IMR-90 (cell line): ENCODE data around the gene SLC6A6. TPM values are rescaled to one million over a fixed set of nuclear protein-coding genes. Genes with fewer than 3 reads are reported as not detected.

Experiments
- ATAC-seq: fragments of 200-7000 bp; cut with Tn5 transposase; 2 replicates; pipeline ENCODE4 v1.9.1; 2020; ENCODE audit warnings: low read depth, mild to moderate bottlenecking, moderate library complexity
- BruUV-seq: library from RNA; stranded (reverse); fragments of 400-500 nt; replicated peaks from 2 replicates; lab custom pipeline; 2021; lab: Mats Ljungman, UMichigan
- CTCF ChIA-PET: fragments of 300-600 bp; formaldehyde crosslinking; extraction: SDS; loops from one replicate; lab custom pipeline; 2021; ENCODE audit warnings: antibody characterized with exemption; lab: Yijun Ruan, JAX
- POLR2A ChIA-PET: fragments of 300-600 bp; sonication (Branson Sonifier 250); formaldehyde crosslinking; loops from one replicate; lab custom pipeline; 2022; ENCODE audit warnings: antibody characterized with exemption; ENCODE audit not compliant: unreplicated experiment; lab: Charles Lee
- DNase-seq: peaks from one replicate; pipeline ENCODE4 v3.0.0; 2013
- H2AFZ ChIP-seq: replicated peaks from 2 replicates; pipeline ENCODE3; 2013; ENCODE audit warnings: low read length, mild to moderate bottlenecking; ENCODE audit not compliant: poor library complexity
- H2AK5ac ChIP-seq: 2 replicates; pipeline ENCODE4 v1.6.1; 2013; ENCODE audit warnings: low read depth, low read length, inconsistent platforms
- H2AK9ac ChIP-seq: replicated peaks from 2 replicates; pipeline ENCODE3; 2013; ENCODE audit warnings: mild to moderate bottlenecking, low read depth, low read length, moderate library complexity; ENCODE audit not compliant: poor library complexity
- H2BK120ac ChIP-seq: 2 replicates; pipeline ENCODE4 v1.6.1; 2013; ENCODE audit warnings: low read depth, low read length, inconsistent platforms
- H2BK15ac ChIP-seq: 3 replicates; pipeline ENCODE4 v1.6.1; 2013; ENCODE audit warnings: low read depth, low read length, inconsistent platforms
- H2BK20ac ChIP-seq: 2 replicates; pipeline ENCODE4 v1.6.1; 2013; ENCODE audit warnings: low read depth, mild to moderate bottlenecking, inconsistent platforms, low read length, moderate library complexity
- H2BK5ac ChIP-seq: 2 replicates; pipeline ENCODE4 v1.6.1; 2013; ENCODE audit warnings: mild to moderate bottlenecking, low read depth, low read length, inconsistent platforms; ENCODE audit not compliant: poor library complexity, severe bottlenecking
- H3K14ac ChIP-seq: replicated peaks from 2 replicates; pipeline ENCODE4 v1.6.1; 2013; ENCODE audit warnings: low read depth, low read length, inconsistent platforms
- H3K18ac ChIP-seq: 2 replicates; pipeline ENCODE4 v1.6.1; 2013; ENCODE audit warnings: low read depth, low read length, control low read depth
- H3K23ac ChIP-seq: 2 replicates; pipeline ENCODE4 v1.6.1; 2013; ENCODE audit warnings: low read depth, low read length, inconsistent platforms
- H3K27ac ChIP-seq: 2 replicates; pipeline ENCODE4 v1.5.1; 2013; ENCODE audit warnings: mild to moderate bottlenecking, control low read depth, low read length; ENCODE audit not compliant: insufficient read depth
- H3K27me3 ChIP-seq: 2 replicates; pipeline ENCODE4 v1.6.1; 2013; ENCODE audit warnings: low read length; ENCODE audit not compliant: control insufficient read depth, insufficient read depth
- H3K36me3 ChIP-seq: 2 replicates; pipeline ENCODE4 v1.6.1; 2013; ENCODE audit warnings: low read length, mixed read lengths; ENCODE audit not compliant: control insufficient read depth, insufficient read depth
- H3K4ac ChIP-seq: 2 replicates; pipeline ENCODE4 v1.6.1; 2013; ENCODE audit warnings: low read depth, low read length, inconsistent platforms
- H3K4me1 ChIP-seq: 2 replicates; pipeline ENCODE4 v1.6.1; 2013; ENCODE audit warnings: low read length, mixed read lengths; ENCODE audit not compliant: control insufficient read depth, insufficient read depth
- H3K4me2 ChIP-seq: 2 replicates; pipeline ENCODE4 v1.6.1; 2013; ENCODE audit warnings: low read depth, mild to moderate bottlenecking, control low read depth, low read length, moderate library complexity
- H3K4me3 ChIP-seq: 2 replicates; pipeline ENCODE4 v1.5.1; 2013; ENCODE audit warnings: low read depth, mild to moderate bottlenecking, control low read depth, low read length, moderate library complexity; ENCODE audit not compliant: insufficient read depth
- H3K56ac ChIP-seq: 2 replicates; pipeline ENCODE4 v1.6.1; 2013; ENCODE audit warnings: low read length, inconsistent platforms; ENCODE audit not compliant: insufficient read depth; ENCODE audit errors: extremely low read depth
- H3K79me1 ChIP-seq, 2 experiments: 2 replicates each; pipeline ENCODE4 v1.6.1; 2013; ENCODE audit warnings: low read length in 2 of 2, inconsistent platforms in 1 of 2, low read depth in 1 of 2
- H3K9ac ChIP-seq: 2 replicates; pipeline ENCODE4 v1.6.1; 2013; ENCODE audit warnings: low read depth, low read length, control low read depth
- H3K9me1 ChIP-seq: 2 replicates; pipeline ENCODE4 v1.6.1; 2013; ENCODE audit warnings: low read length, inconsistent platforms; ENCODE audit not compliant: insufficient read depth
- H3K9me3 ChIP-seq: 2 replicates; pipeline ENCODE4 v1.6.1; 2013; ENCODE audit warnings: low read length; ENCODE audit not compliant: control insufficient read depth, insufficient read depth
- H4K20me1 ChIP-seq: 2 replicates; pipeline ENCODE4 v1.6.1; 2013; ENCODE audit warnings: low read length, inconsistent platforms; ENCODE audit not compliant: insufficient read depth
- H4K5ac ChIP-seq: 2 replicates; pipeline ENCODE4 v1.6.1; 2013; ENCODE audit warnings: mild to moderate bottlenecking, low read depth, low read length, control low read depth
- H4K8ac ChIP-seq, 2 experiments: 2 replicates each; pipeline ENCODE4 v1.6.1; 2013; ENCODE audit warnings: low read depth in 2 of 2, low read length in 2 of 2, control low read depth in 1 of 2, inconsistent platforms in 1 of 2
- H4K91ac ChIP-seq: 2 replicates; pipeline ENCODE4 v1.6.1; 2013; ENCODE audit warnings: low read depth, low read length, inconsistent platforms; ENCODE audit not compliant: insufficient read depth
- CEBPB ChIP-seq: IDR thresholded peaks from 2 replicates; pipeline ENCODE4 v1.6.1; 2012; ENCODE audit warnings: low read depth, low read length, improper control_type of control experiment
- CHD1 ChIP-seq: IDR thresholded peaks from 2 replicates; pipeline ENCODE4 v1.6.1; 2012; ENCODE audit warnings: low read depth, low read length, improper control_type of control experiment
- CTCF ChIP-seq: conservative IDR thresholded peaks from 2 replicates; pipeline ENCODE4 v1.5.1; 2012; ENCODE audit warnings: mild to moderate bottlenecking, low read depth, low read length, improper control_type of control experiment
- FOS ChIP-seq: fragments of 150-350 bp; IDR thresholded peaks from 2 replicates; pipeline ENCODE4 v1.6.1; 2016; ENCODE audit warnings: low read depth, low read length
- MAFK ChIP-seq: IDR thresholded peaks from 2 replicates; pipeline ENCODE4 v1.6.1; 2012; ENCODE audit warnings: low read depth, low read length, improper control_type of control experiment
- NFE2L2 ChIP-seq: fragments of 150-350 bp; IDR thresholded peaks from 2 replicates; pipeline ENCODE4 v1.6.1; 2016; ENCODE audit warnings: low read depth, mild to moderate bottlenecking, low read length
- POLR2A ChIP-seq: IDR thresholded peaks from 2 replicates; pipeline ENCODE4 v1.6.1; 2012; ENCODE audit warnings: mild to moderate bottlenecking, low read depth, low read length
- RCOR1 ChIP-seq: IDR thresholded peaks from 2 replicates; pipeline ENCODE4 v1.6.1; 2012; ENCODE audit warnings: mild to moderate bottlenecking, low read length, improper control_type of control experiment; ENCODE audit not compliant: insufficient replicate concordance
- RFX5 ChIP-seq: IDR thresholded peaks from 2 replicates; pipeline ENCODE4 v1.8.0; 2012; ENCODE audit warnings: low read depth, mild to moderate bottlenecking, low read length, moderate library complexity
- SMC3 ChIP-seq: fragments of 150-350 bp; IDR thresholded peaks from 2 replicates; pipeline ENCODE4 v1.6.1; 2016; ENCODE audit warnings: low read depth, mild to moderate bottlenecking, antibody characterized with exemption, low read length, moderate library complexity
- USF2 ChIP-seq: fragments of 150-350 bp; IDR thresholded peaks from 2 replicates; pipeline ENCODE4 v1.6.1; 2017; ENCODE audit warnings: mild to moderate bottlenecking, antibody characterized with exemption, low read length, low read depth
- WGBS, 2 experiments: methylation state at CpG; one replicate each; pipeline versions ENCODE4 v1.1.5 to v1.1.7; 2013; ENCODE audit warnings: missing lambda C conversion rate in 2 of 2; ENCODE audit not compliant: insufficient read length in 1 of 2; ENCODE audit errors: extremely low coverage in 2 of 2; 5-methylcytosine and 5-hydroxymethylcytosine counted together
- dilution Hi-C: fragments of 300-500 bp; cut with HindIII; formaldehyde crosslinking; loops from one replicate; pipeline ENCODE4 v1.14.3; 2018; ENCODE audit warnings: low sequenced_read_pairs; ENCODE audit not compliant: unreplicated experiment
- in situ Hi-C: fragments of 300-500 bp; cut with MboI; formaldehyde crosslinking; loops from 3 replicates; pipeline ENCODE4 v1.14.3; 2019; ENCODE audit warnings: low sequenced_read_pairs, inconsistent platforms, mixed read lengths
- intact Hi-C: fragments of 100-400 bp; cut with micrococcal nuclease; formaldehyde crosslinking; loops from 2 replicates; pipeline ENCODE4 v1.10.0; 2022
- polyA plus RNA-seq, 3 experiments: library from polyadenylated mRNA; depleted of rRNA; stranded (reverse); fragments of >200 nt; gene quantifications; 2 replicates each; pipeline ENCODE4 v1.2.3, GENCODE V29; 2012; ENCODE audit warnings: low replicate concordance in 1 of 3
- total RNA-seq: library from RNA; depleted of rRNA; stranded (reverse); fragments of >200 nt; gene quantifications from 2 replicates; pipeline ENCODE4 v1.2.3, GENCODE V29; 2012

The SLC6A6 gene
- total and polyA plus RNA-seq, 2 of the 4 experiments (the other 2 are of a cell fraction), result 29.9 to 39.4 TPM

DNA sequence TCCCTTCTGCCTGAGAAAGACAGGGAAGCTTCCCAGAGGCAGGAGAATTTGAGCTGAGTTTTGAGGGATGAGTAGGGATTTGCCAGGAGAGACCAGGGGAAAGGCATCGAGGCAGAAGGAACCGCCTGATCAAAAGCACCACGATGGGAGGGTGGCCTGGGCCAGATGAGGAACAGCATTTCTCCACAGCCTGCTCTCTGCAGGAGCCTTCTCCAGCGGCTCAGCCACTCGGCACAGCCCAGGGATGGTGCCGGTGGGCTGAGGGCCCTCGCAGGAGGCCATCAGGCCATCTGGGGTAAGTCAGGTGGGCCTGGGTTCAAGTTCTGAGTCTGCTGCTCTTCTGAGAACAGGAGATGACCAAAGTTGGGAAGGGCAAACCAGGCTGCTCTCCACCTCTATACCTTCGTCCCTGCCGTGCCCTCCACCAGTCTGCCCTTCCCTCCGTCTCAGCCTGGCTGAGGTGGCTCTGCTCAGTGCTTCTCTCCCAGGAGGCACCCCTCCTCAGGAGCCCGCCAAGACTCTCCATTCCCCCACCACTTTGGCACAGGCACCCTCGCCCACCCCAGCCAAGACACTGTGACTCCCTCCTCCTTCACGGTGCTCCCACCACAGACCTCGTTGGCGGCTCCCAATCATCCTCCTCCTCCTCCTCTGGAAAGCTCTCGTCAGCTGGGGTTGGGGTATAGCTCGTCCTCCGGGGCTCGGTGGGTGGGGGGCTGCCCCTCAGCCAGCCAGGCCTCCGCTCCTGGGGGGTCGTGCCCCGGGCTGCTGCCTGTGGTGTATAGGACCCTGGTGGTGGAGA is 102.8 kb downstream of the SLC6A6 start:
- Histone ChIP-seq H4K8ac (no peak overlapping the region), H2AK5ac (no peak overlapping the region), H3K79me1 (no peaks in the 10 kb centered on the region), H2AK9ac (no peak overlapping the region), H3K9me1 (no peaks in the 10 kb centered on the region), H4K5ac (no peak overlapping the region), H3K9ac (no peak overlapping the region), H3K9me3 (peaks cover 10% of the 10 kb centered on the region), H2BK15ac (no peak overlapping the region), H4K20me1 (no peaks in the 10 kb centered on the region), H2BK120ac (no peak overlapping the region), H2BK5ac (no peak overlapping the region), H3K4me3 (no peak overlapping the region), H3K18ac (no peak overlapping the region), H3K4me1 (no peaks in the 10 kb centered on the region), H3K27me3 (peaks cover 8% of the 10 kb centered on the region), H4K91ac (no peak overlapping the region), H3K27ac (no peak overlapping the region), H3K56ac (no peak overlapping the region), H3K14ac (no peak overlapping the region), H3K23ac (no peak overlapping the region), H3K36me3 (no peaks in the 10 kb centered on the region), H3K4me2 (no peak overlapping the region), H3K4ac (no peak overlapping the region), H2BK20ac (no peak overlapping the region), H2AFZ (no peak overlapping the region)
- CTCF ChIA-PET, result interaction anchor here (0.7 kb wide), 1 partner anchor 331 kb away, joined by 3 read pairs; no protein-coding TSS in a partner anchor
- POLR2A ChIA-PET, result interaction anchor here (0.6 kb wide), 1 partner anchor 125 kb away, joined by 3 read pairs; no protein-coding TSS in a partner anchor
- no TSS peak for BruUV-seq
- TF ChIP-seq POLR2A (no peak), USF2 (no peak), MAFK (no peak), CTCF (no peak), CHD1 (no peak), CEBPB (no peak), SMC3 (no peak), NFE2L2 (no peak), FOS (no peak), RCOR1 (no peak), RFX5 (no peak)
- DNase-seq, result no peak
- dilution Hi-C loops (no loop called here), in situ Hi-C loops (loop anchor here (10.0 kb wide), 1 partner anchor 420 kb away; no protein-coding TSS in a partner anchor), intact Hi-C loops (loop anchor here (5.0 kb wide), 1 partner anchor 277 kb away; no protein-coding TSS in a partner anchor)
- WGBS, 2 experiments, result 87% methylated on average over 4 of the region's 22 CpGs; no CpG with 5 or more reads in 1 of the 2 experiments
- no peak for ATAC-seq
